ENCODE measurements around the gene PBRM1.
A peak's percentile ranks its signal among the peaks of the same experiment; 100 is the strongest.

PBRM1 gene

DNA sequence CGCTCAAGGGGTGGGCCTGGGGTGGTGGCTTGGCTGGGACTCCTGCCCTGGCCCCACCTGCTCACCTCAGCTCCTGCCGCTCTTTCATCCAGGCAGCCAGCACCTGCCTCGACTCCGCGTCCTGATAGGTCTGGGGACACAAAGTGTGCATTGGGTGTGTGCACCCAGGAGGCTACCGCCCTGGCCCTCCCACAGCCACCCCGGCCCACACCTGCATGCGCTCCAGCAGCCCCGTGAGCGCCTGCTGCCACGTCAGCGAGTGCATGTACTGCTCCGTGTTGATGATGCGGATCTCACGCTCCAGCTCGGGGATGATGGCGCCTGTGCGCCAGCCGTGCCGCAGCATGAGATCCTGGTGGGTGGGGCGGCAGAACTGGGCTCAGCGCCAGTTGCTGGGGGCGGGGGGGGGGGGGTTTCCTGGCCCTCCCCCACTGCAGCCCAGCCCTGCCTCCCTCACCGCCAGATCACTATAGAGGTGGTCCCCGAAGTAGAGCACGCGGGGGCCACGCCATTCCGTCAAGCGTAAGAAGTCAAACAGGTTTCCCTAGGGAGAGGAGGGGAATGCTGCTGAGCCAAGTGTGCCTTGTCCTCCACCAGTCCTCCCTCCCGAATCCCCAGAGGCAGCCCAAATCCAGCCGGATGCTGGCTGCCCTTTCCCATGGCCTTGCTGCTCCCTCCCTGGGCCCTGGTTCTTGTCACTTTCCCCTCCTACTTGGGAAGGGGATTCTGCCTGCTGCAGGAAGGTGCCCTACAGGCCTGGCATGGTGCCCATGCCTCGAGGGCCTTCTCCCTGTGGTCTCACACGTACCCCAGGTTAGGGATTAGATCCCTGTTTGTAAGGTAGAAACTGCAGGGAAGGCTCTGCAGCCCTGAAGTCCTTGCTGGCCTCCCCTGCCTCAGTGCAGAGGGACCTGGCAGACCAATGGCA, 160.7 kb downstream of the PBRM1 start:
- DNase-seq (ENCODE audit: low spot score), result peak; percentile 69

DNA sequence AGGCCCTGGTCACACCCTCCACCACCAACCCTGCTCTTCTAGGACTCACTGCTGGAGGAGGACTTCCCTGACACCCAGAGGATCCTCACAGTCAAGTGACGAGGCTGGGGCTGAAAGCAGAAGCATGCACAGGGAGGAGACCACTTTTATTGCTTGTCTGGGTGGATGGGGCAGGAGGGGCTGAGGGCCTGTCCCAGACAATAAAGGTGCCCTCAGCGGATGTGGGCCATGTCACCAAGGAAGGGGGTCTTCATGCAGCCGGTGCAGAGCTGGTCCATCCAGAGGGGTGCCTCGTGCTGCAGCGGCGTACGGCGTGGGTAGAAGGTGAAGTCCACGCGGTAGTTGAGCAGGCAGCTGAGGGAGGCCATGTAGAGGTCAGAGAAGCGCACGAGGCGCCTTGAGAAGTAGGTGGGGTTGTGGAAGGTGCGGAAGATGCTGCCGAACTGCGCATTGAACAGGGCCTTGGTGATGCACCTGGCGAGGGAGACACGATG, 161.4 kb downstream of the PBRM1 start:
- no peak for DNase-seq (ENCODE audit: low spot score)

DNA sequence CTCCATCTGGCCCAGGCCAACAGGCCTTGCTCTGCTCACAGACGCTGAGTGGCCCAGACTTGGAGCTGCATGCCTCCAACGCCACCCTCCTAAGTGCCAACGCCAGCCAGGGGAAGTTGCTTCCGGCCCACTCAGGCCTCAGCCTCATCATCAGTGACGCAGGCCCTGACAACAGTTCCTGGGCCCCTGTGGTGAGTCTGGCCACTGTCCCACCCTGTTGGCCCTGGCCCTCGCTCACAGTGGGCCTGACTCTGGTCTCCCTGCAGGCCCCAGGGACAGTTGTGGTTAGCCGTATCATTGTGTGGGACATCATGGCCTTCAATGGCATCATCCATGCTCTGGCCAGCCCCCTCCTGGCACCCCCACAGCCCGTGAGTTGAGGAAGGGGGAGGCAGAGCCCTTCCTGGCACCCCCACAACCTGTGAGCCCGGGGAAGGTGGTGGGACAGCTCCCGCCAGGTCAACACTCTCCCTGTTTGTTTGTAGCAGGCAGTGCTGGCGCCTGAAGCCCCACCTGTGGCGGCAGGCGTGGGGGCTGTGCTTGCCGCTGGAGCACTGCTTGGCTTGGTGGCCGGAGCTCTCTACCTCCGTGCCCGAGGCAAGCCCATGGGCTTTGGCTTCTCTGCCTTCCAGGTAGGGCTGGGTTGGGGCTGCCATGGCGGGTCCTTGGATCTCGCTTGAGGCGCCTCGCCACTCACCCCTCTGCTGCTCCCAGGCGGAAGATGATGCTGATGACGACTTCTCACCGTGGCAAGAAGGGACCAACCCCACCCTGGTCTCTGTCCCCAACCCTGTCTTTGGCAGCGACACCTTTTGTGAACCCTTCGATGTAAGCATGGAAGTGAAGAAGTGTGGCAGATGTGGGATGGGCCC, 162.1 kb downstream of the PBRM1 start:
- no peak for DNase-seq (ENCODE audit: low spot score)

DNA sequence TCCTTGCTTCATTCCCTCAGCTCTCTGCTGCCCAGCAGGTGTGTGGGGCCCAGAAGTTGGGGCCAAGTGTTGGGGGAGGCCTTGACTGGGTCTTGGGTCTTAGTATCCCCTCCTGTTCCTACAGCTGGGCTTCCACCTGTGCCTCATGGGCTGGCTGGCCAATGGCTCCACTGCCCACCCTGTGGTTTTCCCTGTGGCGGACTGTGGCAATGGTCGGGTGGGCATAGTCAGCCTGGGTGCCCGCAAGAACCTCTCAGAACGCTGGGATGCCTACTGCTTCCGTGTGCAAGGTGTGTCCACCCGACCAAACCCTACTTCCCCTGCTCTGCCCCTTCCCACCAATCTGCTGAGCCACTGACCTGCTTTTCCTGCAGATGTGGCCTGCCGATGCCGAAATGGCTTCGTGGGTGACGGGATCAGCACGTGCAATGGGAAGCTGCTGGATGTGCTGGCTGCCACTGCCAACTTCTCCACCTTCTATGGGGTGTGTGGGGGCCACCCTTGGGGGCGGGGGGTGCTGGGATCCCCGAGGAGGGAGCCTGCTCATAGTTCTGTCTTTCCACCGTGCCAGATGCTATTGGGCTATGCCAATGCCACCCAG, 163.0 kb downstream of the PBRM1 start:
- DNase-seq (ENCODE audit: low spot score), result no peak

DNA sequence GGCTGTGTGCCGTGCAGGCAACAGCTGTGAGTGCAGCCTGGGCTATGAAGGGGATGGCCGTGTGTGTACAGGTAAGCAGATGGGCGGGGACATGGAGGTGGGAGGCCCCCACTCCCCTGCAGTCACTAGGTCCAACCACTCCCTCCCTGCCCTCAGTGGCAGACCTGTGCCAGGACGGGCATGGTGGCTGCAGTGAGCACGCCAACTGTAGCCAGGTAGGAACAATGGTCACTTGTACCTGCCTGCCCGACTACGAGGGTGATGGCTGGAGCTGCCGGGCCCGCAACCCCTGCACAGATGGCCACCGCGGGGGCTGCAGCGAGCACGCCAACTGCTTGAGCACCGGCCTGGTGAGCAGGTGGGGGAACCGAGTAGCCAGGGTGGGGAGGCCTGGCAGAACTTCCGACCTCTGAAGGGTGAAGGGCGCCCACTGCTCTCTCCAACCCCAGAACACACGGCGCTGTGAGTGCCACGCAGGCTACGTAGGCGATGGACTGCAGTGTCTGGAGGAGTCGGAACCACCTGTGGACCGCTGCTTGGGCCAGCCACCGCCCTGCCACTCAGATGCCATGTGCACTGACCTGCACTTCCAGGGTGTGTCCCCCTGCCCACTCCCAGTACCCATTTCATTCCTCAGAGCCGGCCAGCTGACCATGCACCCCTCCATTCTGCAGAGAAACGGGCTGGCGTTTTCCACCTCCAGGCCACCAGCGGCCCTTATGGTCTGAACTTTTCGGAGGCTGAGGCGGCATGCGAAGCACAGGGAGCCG, 163.6 kb downstream of the PBRM1 start:
- no peak for DNase-seq (ENCODE audit: low spot score)

DNA sequence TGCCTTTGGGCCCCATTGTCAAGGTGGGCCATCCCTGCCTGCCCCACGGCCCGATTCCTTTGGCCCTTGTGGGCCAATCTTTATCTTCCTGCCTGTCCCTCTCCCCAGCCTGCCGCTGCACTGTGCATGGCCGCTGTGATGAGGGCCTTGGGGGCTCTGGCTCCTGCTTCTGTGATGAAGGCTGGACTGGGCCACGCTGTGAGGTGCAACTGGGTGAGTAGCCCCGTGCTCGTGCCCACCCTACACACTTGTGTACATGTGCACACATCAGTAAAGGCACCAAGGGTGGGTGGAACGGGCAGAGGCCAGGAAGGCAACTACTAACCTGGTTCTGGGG, 164.3 kb downstream of the PBRM1 start:
- no peak for DNase-seq (ENCODE audit: low spot score)

DNA sequence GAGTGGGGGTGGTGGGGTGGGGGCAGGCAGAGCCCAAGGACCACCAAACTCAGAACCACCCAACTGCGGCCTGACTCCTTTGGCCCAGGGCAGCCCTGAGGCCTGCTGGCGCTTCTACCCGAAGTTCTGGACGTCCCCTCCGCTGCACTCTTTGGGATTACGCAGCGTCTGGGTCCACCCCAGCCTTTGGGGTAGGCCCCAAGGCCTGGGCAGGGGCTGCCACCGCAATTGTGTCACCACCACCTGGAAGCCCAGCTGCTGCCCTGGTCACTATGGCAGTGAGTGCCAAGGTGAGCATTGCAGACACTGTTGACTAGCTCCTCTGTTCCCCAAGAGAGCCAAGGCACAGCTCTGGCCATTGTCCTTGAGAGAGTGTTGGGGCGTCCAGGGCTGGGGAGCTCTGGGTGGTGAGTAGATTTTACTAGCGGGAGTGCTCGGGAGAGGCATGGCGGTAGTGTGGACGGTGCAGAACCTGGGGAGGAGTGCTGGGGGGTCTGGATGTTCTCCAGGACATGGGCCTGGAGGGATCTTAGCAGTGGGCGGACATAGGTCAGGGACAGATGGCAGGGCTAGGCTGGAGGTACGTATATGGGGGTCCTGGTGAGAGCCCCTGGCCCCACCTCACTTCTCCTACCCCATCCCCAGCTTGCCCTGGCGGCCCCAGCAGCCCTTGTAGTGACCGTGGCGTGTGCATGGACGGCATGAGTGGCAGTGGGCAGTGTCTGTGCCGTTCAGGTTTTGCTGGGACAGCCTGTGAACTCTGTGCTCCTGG, 164.8 kb downstream of the PBRM1 start:
- no peak for DNase-seq (ENCODE audit: low spot score)

DNA sequence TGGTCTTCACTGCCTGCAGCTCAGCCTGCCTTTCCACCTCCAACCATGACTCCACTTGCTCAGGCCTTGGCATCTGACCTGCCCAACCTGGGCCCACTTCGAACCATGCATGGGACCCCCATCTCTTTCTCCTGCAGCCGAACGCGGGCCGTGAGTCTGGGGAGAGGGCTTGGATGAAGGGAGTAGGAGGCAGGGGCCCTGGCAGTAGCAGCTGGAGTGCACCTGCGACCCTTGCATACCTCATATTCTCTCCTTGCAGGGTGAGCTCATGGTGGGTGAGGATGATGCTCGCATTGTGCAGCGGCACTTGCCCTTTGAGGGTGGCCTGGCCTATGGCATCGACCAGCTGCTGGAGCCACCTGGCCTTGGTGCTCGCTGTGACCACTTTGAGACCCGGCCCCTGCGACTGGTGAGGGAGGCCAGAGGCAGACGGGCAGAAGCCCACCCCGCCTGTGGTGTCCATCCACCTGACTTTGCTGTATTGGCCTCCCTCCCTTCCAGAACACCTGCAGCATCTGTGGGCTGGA, 165.5 kb downstream of the PBRM1 start:
- DNase-seq (ENCODE audit: low spot score), result no peak

DNA sequence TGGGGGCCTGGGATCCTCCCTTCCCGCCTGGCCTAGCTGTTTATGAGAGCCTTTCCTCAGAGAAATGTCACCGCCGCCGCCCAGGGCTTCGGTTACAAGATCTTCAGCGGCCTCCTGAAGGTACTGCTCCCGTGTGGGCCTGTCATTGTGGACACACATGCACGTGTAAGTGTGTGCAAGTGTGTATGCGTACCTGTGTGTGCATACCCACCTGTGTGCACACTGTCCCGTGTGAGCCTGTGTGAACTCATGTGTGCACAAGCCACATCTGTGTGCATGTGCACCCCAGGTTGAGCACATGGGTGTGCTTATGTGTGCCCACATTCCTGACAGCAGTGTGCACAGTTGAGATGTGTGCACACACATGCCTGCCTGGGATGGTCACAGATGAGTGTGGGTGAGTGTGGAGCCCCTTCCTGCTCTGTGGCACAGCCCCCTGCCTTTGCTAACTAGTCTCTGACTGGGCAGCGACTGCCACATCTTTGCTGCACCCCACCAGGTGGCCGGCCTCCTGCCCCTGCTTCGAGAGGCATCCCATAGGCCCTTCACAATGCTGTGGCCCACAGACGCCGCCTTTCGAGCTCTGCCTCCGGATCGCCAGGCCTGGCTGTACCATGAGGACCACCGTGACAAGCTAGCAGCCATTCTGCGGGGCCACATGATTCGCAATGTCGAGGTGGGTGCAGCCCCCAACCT, 166.1 kb downstream of the PBRM1 start:
- no peak for DNase-seq (ENCODE audit: low spot score)

DNA sequence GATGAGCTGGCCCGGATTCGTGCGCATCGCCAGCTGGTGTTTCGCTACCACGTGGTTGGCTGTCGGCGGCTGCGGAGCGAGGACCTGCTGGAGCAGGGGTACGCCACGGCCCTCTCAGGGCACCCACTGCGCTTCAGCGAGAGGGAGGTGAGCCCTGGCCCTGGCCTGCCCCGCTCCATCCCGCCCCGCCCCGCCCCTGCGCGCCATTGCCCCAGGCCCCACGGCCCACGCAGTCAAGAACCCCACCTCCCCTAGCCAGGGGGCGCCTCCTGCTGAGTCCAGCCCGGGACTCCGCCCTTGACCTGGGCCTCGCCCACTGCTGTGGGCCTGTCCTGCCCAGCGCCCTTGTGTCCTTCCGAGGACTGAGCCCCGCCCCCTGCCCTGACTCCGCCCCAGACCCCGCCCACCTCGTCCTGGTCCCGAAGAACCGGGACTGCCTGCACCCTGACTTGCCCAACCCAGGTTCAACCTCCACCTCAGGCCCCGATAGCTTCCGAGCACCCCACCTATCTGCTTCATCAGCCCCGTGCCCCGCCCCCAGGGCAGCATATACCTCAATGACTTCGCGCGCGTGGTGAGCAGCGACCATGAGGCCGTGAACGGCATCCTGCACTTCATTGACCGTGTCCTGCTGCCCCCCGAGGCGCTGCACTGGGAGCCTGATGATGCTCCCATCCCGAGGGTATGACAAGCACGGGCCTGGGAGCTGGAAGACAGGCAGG, 166.8 kb downstream of the PBRM1 start:
- DNase-seq (ENCODE audit: low spot score), result no peak

DNA sequence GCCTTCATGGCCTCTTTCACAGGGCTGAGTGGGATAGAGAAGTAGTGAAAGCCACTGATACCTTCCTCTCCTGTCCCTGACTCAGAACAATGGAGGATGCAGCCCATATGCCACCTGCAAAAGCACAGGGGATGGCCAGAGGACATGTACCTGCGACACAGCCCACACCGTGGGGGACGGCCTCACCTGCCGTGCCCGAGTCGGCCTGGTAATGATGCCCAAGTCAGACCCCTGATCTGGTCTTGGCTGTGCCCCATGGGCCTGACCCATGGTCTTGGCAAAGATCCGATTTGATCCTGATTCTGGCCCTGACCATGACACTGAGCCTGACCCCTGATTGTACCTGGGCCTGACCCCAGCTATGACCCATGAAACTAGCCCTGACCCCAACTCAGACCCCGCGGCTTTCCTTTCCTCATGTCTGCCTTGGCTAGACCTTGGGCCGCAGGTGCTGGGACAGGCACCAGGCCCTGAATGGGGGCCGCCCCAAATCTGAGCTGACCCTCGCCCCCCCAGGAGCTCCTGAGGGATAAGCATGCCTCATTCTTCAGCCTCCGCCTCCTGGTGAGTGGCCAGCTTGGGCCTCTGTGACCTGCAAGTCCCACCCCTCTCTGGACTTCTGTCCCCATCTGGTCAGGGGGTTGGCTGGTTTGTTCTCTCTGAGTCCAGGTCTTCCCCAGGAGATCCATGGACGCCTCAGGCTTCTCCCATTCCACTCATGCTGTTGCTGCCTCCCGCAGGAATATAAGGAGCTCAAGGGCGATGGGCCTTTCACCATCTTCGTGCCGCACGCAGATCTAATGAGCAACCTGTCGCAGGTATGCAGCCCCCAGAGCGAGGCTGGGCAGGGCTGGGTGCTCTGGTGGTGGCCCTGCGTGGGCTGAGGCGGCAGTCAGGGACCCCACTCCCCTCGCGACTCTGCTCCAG, 167.7 kb downstream of the PBRM1 start:
- DNase-seq (ENCODE audit: low spot score), result no peak

DNA sequence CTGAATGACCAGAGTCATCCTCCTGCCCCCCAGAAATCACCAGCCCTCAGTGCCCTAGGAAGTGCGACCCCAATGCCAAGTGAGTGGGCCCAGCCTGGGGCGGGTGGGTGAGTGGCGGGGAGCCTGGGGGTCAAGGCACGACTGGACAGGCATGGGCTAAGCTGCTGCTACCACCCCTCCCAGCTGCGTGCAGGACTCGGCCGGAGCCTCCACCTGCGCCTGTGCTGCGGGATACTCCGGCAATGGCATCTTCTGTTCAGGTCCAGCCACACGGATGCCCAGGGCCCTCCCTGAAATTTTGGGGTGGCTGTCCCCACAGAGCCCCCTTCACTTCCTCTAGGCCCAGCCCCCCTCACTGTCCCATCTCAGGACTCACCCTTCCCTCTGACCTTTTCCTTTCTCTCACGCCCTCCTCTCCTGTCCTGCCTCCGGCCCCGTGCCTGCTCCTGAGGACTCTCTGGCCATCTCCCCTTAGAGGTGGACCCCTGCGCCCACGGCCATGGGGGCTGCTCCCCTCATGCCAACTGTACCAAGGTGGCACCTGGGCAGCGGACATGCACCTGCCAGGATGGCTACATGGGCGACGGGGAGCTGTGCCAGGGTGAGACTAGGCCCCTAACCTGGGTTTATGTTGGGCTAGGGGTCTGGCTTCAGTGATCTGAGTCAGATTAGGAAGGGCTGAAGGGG, 169.1 kb downstream of the PBRM1 start:
- DNase-seq (ENCODE audit: low spot score), result no peak

DNA sequence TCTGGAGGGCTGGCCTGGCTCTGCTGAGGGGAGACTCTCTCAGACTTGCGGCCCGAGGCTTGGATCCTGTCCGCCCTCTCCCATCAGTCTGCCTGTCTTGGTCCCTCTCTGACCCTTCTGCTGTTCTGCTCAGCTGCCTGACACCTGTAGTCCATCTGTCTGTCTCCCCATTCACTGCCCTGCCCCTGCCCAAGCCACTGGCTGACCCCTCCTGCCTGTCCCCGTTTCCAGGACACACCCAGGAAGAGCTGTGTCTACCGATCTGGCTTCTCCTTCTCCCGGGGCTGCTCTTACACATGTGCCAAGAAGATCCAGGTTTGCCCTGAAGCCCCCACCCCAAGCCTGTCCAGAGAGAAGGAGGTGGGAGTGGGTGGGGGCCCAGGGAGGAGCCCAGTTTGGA, 170.5 kb downstream of the PBRM1 start:
- no peak for DNase-seq (ENCODE audit: low spot score)

DNA sequence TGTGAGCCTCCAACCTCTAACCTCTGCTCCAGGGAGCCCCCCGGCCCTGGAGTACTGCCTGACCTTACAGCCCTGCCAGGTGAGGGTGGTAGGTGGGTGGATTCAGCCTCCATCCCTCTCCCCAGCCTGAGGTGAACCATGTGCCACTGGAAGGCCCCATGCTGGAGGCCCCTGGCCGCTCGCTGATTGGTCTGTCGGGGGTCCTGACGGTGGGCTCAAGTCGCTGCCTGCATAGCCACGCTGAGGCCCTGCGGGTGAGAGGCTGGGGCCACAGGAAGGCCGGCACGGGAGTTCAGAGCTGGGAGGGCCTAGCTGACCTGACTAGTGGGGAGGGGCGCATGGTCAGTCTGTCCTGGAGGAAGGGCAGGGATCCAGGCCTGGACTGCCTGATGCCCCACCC, 171.1 kb downstream of the PBRM1 start:
- DNase-seq (ENCODE audit: low spot score), result no peak

DNA sequence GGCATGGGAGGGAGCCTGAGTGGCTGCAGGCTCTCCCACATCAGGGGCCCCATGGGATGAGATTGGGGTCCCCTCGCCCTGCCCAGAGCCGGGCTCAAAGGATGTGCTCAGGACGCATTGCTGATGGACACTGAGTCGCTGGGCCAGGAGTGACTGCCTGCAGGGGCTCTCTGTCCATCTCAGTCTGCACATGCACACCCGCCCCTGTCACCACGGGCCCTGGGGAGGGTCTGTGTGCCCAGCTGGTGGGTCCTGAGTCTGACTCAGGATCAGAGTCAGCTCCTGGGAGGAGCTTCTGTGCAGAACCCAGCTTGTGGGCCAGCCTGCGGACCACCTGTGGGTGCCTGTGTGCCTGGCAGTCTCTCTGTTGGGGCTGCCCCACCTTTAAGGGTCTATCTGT, 172.4 kb downstream of the PBRM1 start:
- no peak for DNase-seq (ENCODE audit: low spot score)

DNA sequence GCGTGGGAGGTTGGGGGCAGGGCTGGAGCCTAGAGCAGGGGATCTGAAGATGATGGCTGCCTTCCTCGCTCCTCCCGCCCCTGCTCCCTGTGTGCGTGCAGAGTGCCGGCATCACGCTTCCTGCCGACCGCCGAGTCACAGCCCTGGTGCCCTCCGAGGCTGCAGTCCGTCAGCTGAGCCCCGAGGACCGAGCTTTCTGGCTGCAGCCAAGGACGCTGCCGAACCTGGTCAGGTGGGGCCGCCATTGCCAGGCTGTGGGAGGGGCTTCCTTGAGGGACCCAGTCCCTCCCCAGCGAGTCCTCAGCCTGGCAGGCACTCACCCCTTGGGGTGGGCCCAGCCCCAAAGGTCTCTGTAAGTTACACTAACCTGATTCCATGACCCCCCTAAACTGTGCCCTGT, 173.0 kb downstream of the PBRM1 start:
- no peak for DNase-seq (ENCODE audit: low spot score)

DNA sequence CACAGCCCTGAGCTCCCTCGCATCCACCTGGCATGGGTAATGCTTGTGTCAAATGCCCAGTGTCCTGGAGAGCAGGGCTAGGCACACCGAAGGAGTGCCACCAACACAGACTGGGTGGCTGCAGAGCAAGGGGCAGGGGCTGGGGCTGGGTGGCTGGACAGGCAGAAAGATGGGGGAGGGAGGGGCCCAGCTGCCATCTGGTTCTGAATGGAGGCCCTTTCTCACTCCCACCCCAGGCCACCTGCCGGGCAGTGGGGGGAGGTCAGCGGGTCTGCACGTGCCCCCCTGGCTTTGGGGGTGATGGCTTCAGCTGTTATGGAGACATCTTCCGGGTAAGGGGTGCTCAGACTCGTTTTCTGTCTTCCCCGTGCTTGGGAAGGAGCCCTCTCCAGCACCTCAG, 173.6 kb downstream of the PBRM1 start:
- no peak for DNase-seq (ENCODE audit: low spot score)

DNA sequence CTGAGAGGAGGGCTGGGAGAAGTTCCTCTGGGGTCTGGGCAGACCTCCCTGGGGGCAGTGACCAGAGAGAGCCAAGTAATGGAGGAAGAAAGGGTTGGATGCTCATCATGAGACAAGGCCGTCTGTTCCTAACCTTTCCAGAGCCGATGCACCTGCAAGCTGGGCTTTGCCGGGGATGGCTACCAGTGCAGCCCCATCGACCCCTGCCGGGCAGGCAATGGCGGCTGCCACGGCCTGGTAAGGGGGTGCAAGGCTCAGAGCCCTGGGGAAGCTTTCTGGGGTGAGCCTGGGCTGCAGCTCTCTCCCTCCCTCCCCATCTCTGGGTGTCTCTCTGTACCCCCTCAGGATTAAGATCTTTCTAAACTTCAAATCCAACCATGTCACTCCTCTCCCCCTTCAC, 174.2 kb downstream of the PBRM1 start:
- no peak for DNase-seq (ENCODE audit: low spot score)

Data from hepatic stellate cell (primary cell).